ENCODE results near the gene C5orf58.

Gene C5orf58

GRCh38 chr5:170284231-170284630, 51.4 kb downstream of the C5orf58 start:
- Histone ChIP-seq H3K27ac (ENCODE audit: low read depth, low read length) (no peak overlapping the region), H3K4me1 (ENCODE audit: control insufficient read depth, insufficient read depth, low read length) (peaks cover 27% of the 10 kb centered on the region), H3K9ac (ENCODE audit: low read depth, low read length) (no peak overlapping the region), H3K4me3 (ENCODE audit: low read depth, low read length) (no peak overlapping the region), H3K9me3 (ENCODE audit: control insufficient read depth, insufficient read depth, low read length) (peaks cover 9% of the 10 kb centered on the region; the same call in 1 of the 2 replicates), H3K36me3 (ENCODE audit: control insufficient read depth, insufficient read depth, low read length) (no peaks in the 10 kb centered on the region), H3K27me3 (ENCODE audit: control insufficient read depth, insufficient read depth, low read length) (no peaks in the 10 kb centered on the region)

DNA sequence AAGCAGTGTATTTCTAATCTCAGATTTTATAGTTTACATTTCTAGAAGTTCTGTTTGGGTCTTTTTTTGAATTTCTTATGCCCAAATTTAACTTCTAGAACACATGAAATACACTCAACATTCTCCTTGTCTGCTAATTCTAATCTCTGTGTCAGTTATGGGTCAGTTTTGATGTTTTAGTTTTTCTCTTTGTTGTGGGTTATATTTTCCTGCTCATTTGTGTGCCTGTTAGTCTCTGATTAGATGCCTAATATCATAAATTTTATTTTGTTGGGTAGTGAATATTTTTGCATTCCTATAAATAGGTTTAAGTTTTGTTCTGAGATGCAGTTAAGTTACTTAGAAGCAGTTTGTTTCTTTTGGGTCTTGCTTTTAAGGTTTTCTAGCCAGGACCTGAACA, 52.4 kb downstream of the C5orf58 start:
- Histone ChIP-seq H3K4me1 (ENCODE audit: control insufficient read depth, insufficient read depth, low read length) (peaks cover 17% of the 10 kb centered on the region), H3K9ac (ENCODE audit: low read depth, low read length) (no peak overlapping the region), H3K36me3 (ENCODE audit: control insufficient read depth, insufficient read depth, low read length) (no peaks in the 10 kb centered on the region), H3K9me3 (ENCODE audit: control insufficient read depth, insufficient read depth, low read length) (peaks cover 9% of the 10 kb centered on the region; the same call in 1 of the 2 replicates), H3K4me3 (ENCODE audit: low read depth, low read length) (no peak overlapping the region), H3K27ac (ENCODE audit: low read depth, low read length) (no peak overlapping the region), H3K27me3 (ENCODE audit: control insufficient read depth, insufficient read depth, low read length) (no peaks in the 10 kb centered on the region)

DNA sequence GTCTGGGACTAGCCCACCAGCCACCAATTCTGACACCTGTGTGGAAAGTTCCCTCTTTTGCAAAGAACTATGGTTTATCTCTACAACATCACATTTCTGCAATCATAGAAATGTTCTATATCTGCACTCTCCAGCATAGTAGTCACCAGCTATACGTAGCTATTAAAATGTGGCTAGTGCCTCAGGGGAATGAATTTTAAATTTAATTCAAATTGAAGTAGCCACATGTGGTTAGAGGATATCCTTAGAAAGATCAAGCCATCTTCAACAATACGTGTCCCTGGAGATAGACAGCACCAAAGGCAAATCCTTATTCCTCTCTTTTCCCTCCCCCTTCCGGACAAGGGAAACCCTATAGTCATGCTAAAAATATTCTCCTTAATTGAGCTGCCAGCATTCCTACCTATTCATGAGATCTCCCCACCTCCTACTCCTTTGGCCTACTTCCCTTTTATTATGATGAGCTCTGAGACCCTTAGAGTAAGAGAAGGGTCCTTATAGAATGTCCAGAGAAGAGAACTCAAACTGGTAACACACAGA, 53.7 kb downstream of the C5orf58 start:
- peaks cover 9% of the 10 kb centered on the region; the same call in 1 of the 2 replicates for H3K9me3 ChIP-seq (ENCODE audit: control insufficient read depth, insufficient read depth, low read length)
- no peak overlapping the region for H3K9ac ChIP-seq (ENCODE audit: low read depth, low read length)
- H3K4me1 ChIP-seq (ENCODE audit: control insufficient read depth, insufficient read depth, low read length) = peaks cover 13% of the 10 kb centered on the region
- no peaks in the 10 kb centered on the region for H3K36me3 ChIP-seq (ENCODE audit: control insufficient read depth, insufficient read depth, low read length)
- no peaks in the 10 kb centered on the region for H3K27me3 ChIP-seq (ENCODE audit: control insufficient read depth, insufficient read depth, low read length)
- H3K27ac ChIP-seq (ENCODE audit: low read depth, low read length) = no peak overlapping the region
- H3K4me3 ChIP-seq (ENCODE audit: low read depth, low read length) = no peak overlapping the region; the same call in 1 of the 2 replicates

DNA sequence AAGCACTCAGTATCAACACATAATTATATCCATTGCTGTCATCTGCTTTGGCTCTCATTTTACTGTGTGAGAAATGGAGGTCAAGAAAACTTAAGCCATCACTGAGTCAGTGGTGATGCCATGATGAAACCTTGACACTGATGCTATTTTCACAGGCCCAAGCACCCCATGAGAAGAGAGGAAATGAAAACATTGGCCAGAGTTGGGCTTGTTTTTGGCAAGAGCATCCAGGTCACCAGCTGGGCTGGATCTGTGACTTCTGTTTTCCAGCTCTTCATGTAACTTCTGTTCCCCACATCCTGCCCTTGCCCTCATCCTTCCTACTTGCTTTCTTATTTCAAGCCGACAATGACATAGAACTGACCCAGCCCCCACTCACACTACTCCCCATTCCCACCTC, 54.7 kb downstream of the C5orf58 start:
- H3K27ac ChIP-seq (ENCODE audit: low read depth, low read length) = no peak overlapping the region
- peaks cover 13% of the 10 kb centered on the region for H3K4me1 ChIP-seq (ENCODE audit: control insufficient read depth, insufficient read depth, low read length)
- no peaks in the 10 kb centered on the region for H3K36me3 ChIP-seq (ENCODE audit: control insufficient read depth, insufficient read depth, low read length)
- H3K27me3 ChIP-seq (ENCODE audit: control insufficient read depth, insufficient read depth, low read length) = no peaks in the 10 kb centered on the region
- H3K9ac ChIP-seq (ENCODE audit: low read depth, low read length) = no peak overlapping the region
- H3K9me3 ChIP-seq (ENCODE audit: control insufficient read depth, insufficient read depth, low read length) = peaks cover 9% of the 10 kb centered on the region; the same call in 1 of the 2 replicates
- no peak overlapping the region for H3K4me3 ChIP-seq (ENCODE audit: low read depth, low read length)

GRCh38 chr5:170288151-170288550, 55.4 kb downstream of the C5orf58 start:
- H3K4me3 ChIP-seq (ENCODE audit: low read depth, low read length) = no peak overlapping the region
- peaks cover 9% of the 10 kb centered on the region; the same call in 1 of the 2 replicates for H3K9me3 ChIP-seq (ENCODE audit: control insufficient read depth, insufficient read depth, low read length)
- H3K27me3 ChIP-seq (ENCODE audit: control insufficient read depth, insufficient read depth, low read length) = no peaks in the 10 kb centered on the region
- peaks cover 13% of the 10 kb centered on the region for H3K4me1 ChIP-seq (ENCODE audit: control insufficient read depth, insufficient read depth, low read length)
- no peaks in the 10 kb centered on the region for H3K36me3 ChIP-seq (ENCODE audit: control insufficient read depth, insufficient read depth, low read length)
- no peak overlapping the region for H3K27ac ChIP-seq (ENCODE audit: low read depth, low read length)
- H3K9ac ChIP-seq (ENCODE audit: low read depth, low read length) = no peak overlapping the region

- H3K4me3 ChIP-seq (ENCODE audit: low read depth, low read length) = no peak overlapping the region
- H3K36me3 ChIP-seq (ENCODE audit: control insufficient read depth, insufficient read depth, low read length) = no peaks in the 10 kb centered on the region
- H3K27me3 ChIP-seq (ENCODE audit: control insufficient read depth, insufficient read depth, low read length) = no peaks in the 10 kb centered on the region
- peaks cover 13% of the 10 kb centered on the region for H3K4me1 ChIP-seq (ENCODE audit: control insufficient read depth, insufficient read depth, low read length)
- no peak overlapping the region for H3K27ac ChIP-seq (ENCODE audit: low read depth, low read length)
- H3K9me3 ChIP-seq (ENCODE audit: control insufficient read depth, insufficient read depth, low read length) = peaks cover 7% of the 10 kb centered on the region; the same call in 1 of the 2 replicates
- H3K9ac ChIP-seq (ENCODE audit: low read depth, low read length) = no peak overlapping the region
These were observed 55.8 kb downstream of the C5orf58 start for GRCh38 chr5:170288551-170288950.

DNA sequence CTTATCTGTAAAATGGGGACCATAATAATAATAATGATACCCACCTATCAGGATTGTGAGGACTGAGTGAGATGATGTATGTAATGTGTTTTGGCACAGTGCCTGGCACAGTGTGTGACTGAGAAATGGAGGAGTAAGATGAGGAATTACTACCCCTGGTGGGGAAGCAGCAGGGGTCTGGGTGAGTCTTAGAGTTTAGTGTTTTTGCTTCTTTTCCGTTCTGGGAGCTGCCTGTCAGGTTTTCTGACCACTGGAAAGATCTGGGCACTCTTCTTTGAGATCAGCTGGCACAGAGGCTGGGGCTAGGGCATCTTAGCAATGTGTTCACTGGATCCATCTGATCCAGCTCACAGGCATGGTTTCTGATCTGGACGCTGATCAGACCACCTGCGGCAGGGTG, 56.3 kb downstream of the C5orf58 start:
- Histone ChIP-seq H3K27me3 (ENCODE audit: control insufficient read depth, insufficient read depth, low read length) (no peaks in the 10 kb centered on the region), H3K36me3 (ENCODE audit: control insufficient read depth, insufficient read depth, low read length) (no peaks in the 10 kb centered on the region), H3K4me1 (ENCODE audit: control insufficient read depth, insufficient read depth, low read length) (peaks cover 13% of the 10 kb centered on the region), H3K9me3 (ENCODE audit: control insufficient read depth, insufficient read depth, low read length) (0 out of 2 replicates have a peak, but pooled peaks cover 1% of the 10 kb centered on the region), H3K4me3 (ENCODE audit: low read depth, low read length) (no peak overlapping the region), H3K27ac (ENCODE audit: low read depth, low read length) (no peak overlapping the region), H3K9ac (ENCODE audit: low read depth, low read length) (no peak overlapping the region)

GRCh38 chr5:170289764-170290163, 57.0 kb downstream of the C5orf58 start:
- Histone ChIP-seq H3K4me1 (ENCODE audit: control insufficient read depth, insufficient read depth, low read length) (peaks cover 13% of the 10 kb centered on the region), H3K9me3 (ENCODE audit: control insufficient read depth, insufficient read depth, low read length) (no peaks in the 10 kb centered on the region), H3K27ac (ENCODE audit: low read depth, low read length) (no peak overlapping the region), H3K9ac (ENCODE audit: low read depth, low read length) (no peak overlapping the region), H3K4me3 (ENCODE audit: low read depth, low read length) (no peak overlapping the region), H3K36me3 (ENCODE audit: control insufficient read depth, insufficient read depth, low read length) (no peaks in the 10 kb centered on the region), H3K27me3 (ENCODE audit: control insufficient read depth, insufficient read depth, low read length) (no peaks in the 10 kb centered on the region)

DNA sequence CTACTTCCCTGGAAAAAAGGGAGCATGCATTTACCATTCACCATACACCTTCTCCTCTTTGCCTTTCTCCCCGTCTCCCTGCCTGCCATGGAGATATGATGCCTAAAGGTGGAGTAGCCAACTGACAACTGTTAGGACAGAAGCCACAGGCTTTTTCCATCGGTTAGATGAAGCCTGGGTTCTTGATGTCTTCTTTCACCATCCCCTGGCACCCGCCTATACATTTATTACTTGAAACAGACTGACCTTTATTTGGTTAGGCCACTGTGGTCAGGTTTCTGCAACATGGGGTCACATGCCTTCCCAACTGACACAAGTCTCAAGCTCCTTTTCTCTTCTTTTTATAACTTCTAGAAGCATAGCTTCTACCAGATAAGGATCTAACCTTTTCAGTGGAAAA, 57.7 kb downstream of the C5orf58 start:
- Histone ChIP-seq H3K27ac (ENCODE audit: low read depth, low read length) (no peak overlapping the region), H3K9me3 (ENCODE audit: control insufficient read depth, insufficient read depth, low read length) (no peaks in the 10 kb centered on the region), H3K27me3 (ENCODE audit: control insufficient read depth, insufficient read depth, low read length) (no peaks in the 10 kb centered on the region), H3K4me1 (ENCODE audit: control insufficient read depth, insufficient read depth, low read length) (peaks cover 13% of the 10 kb centered on the region), H3K4me3 (ENCODE audit: low read depth, low read length) (no peak overlapping the region), H3K36me3 (ENCODE audit: control insufficient read depth, insufficient read depth, low read length) (no peaks in the 10 kb centered on the region), H3K9ac (ENCODE audit: low read depth, low read length) (no peak overlapping the region)

- Histone ChIP-seq H3K36me3 (ENCODE audit: control insufficient read depth, insufficient read depth, low read length) (no peaks in the 10 kb centered on the region), H3K9ac (ENCODE audit: low read depth, low read length) (no peak overlapping the region), H3K4me1 (ENCODE audit: control insufficient read depth, insufficient read depth, low read length) (no peaks in the 10 kb centered on the region), H3K27me3 (ENCODE audit: control insufficient read depth, insufficient read depth, low read length) (no peaks in the 10 kb centered on the region), H3K9me3 (ENCODE audit: control insufficient read depth, insufficient read depth, low read length) (no peaks in the 10 kb centered on the region), H3K27ac (ENCODE audit: low read depth, low read length) (no peak overlapping the region), H3K4me3 (ENCODE audit: low read depth, low read length) (no peak overlapping the region)
These were observed 59.7 kb downstream of the C5orf58 start for GRCh38 chr5:170292179-170293104.

- Histone ChIP-seq H3K4me1 (ENCODE audit: control insufficient read depth, insufficient read depth, low read length) (no peaks in the 10 kb centered on the region), H3K4me3 (ENCODE audit: low read depth, low read length) (no peak overlapping the region), H3K27ac (ENCODE audit: low read depth, low read length) (no peak overlapping the region), H3K9ac (ENCODE audit: low read depth, low read length) (no peak overlapping the region), H3K27me3 (ENCODE audit: control insufficient read depth, insufficient read depth, low read length) (no peaks in the 10 kb centered on the region), H3K9me3 (ENCODE audit: control insufficient read depth, insufficient read depth, low read length) (no peaks in the 10 kb centered on the region), H3K36me3 (ENCODE audit: control insufficient read depth, insufficient read depth, low read length) (no peaks in the 10 kb centered on the region)
These were observed 60.5 kb downstream of the C5orf58 start for GRCh38 chr5:170293273-170293672.
